Stimulated activated CD4-positive, alpha-beta T cell treated with anti-CD3 and anti-CD28 coated beads, Interleukin-12 subunit alpha, Interleukin-12 subunit beta, amount 100 ng/mL, for 4 hours (primary cell): Measurements from ENCODE around the gene TRIP10.

Experiments
- DNase-seq: peaks from one replicate; pipeline ENCODE4 v3.0.0-alpha.2; 2020

Gene TRIP10

GRCh38 chr19:6729573-6730152 is 9.8 kb upstream of the TRIP10 start:
- DNase-seq = no peak

GRCh38 chr19:6730153-6730804 is 9.2 kb upstream of the TRIP10 start:
- DNase-seq = peak; percentile 39

- no peak for DNase-seq
Measured at GRCh38 chr19:6730941-6731670, 8.4 kb upstream of the TRIP10 start.

- no peak for DNase-seq
Measured at GRCh38 chr19:6731822-6732221, 7.7 kb upstream of the TRIP10 start.

GRCh38 chr19:6732803-6733337 is 6.6 kb upstream of the TRIP10 start:
- DNase-seq = no peak

- DNase-seq = no peak
Measured at GRCh38 chr19:6733338-6734095, 6.0 kb upstream of the TRIP10 start.

GRCh38 chr19:6734096-6734696 is 5.3 kb upstream of the TRIP10 start:
- no peak for DNase-seq

GRCh38 chr19:6735181-6735911 is 4.1 kb upstream of the TRIP10 start:
- DNase-seq = no peak

- peak; percentile 62 for DNase-seq
Measured at GRCh38 chr19:6736169-6736916, 3.1 kb upstream of the TRIP10 start.

GRCh38 chr19:6736917-6737283 is 2.6 kb upstream of the TRIP10 start:
- DNase-seq = no peak

- peak; percentile 97 for DNase-seq
Measured at GRCh38 chr19:6737284-6737872, 2.1 kb upstream of the TRIP10 start, which contains the start of gene GPR108. GPR108 (minus strand) TSS chr19:6737580; CDS start chr19:6737576, 4 bp downstream.

- peak; percentile 72 for DNase-seq
Measured at GRCh38 chr19:6737873-6738786, 1.4 kb upstream of the TRIP10 start.

GRCh38 chr19:6738787-6739389 is 592 bp upstream of the TRIP10 start:
- DNase-seq = peak; percentile 25

GRCh38 chr19:6739883-6740588 is 556 bp downstream of the TRIP10 start:
- DNase-seq = peak; percentile 15

GRCh38 chr19:6740589-6741343 is 1.3 kb downstream of the TRIP10 start:
- no peak for DNase-seq

GRCh38 chr19:6743066-6743465 is 3.6 kb downstream of the TRIP10 start:
- DNase-seq = no peak

GRCh38 chr19:6743714-6744380 is 4.4 kb downstream of the TRIP10 start:
- DNase-seq = no peak
